HFF-Myc (cell line): Measurements from ENCODE around the gene LTB4R2.

Experiments
- DNase-seq: peaks from one replicate; pipeline ENCODE4 v3.0.0-alpha.2; 2011; ENCODE audit warnings: low read depth; ENCODE audit errors: extremely low read depth
- H3K4me3 ChIP-seq: replicated peaks from 2 replicates; pipeline ENCODE4 v1.5.1; 2011; ENCODE audit warnings: low read depth, mild to moderate bottlenecking, control low read depth, low read length
- CTCF ChIP-seq: IDR thresholded peaks from 2 replicates; pipeline ENCODE4 v1.5.1; 2012; ENCODE audit warnings: mild to moderate bottlenecking, low read depth, low read length, control low read depth; ENCODE audit errors: missing control alignments

The LTB4R2 gene

GRCh38 chr14:24339284-24340151, 29.6 kb downstream of the LTB4R2 start, which contains the start of gene RIPK3:
Gene RIPK3 (minus strand): TSS chr14:24339991. CDS start chr14:24339826, 165 bp downstream.
- H3K4me3 ChIP-seq, result 0 out of 2 replicates have a peak within 1 kb of the TSS, but pooled peaks have one; percentile 9
- DNase-seq, result no peak
- TF ChIP-seq CTCF, result no peak

- TF ChIP-seq CTCF, result no peak
- H3K4me3 ChIP-seq, result no peak overlapping the region
- DNase-seq, result no peak
Observed at GRCh38 chr14:24340606-24341005, 30.7 kb downstream of the LTB4R2 start.

GRCh38 chr14:24342889-24343288, 32.9 kb downstream of the LTB4R2 start:
- no peak overlapping the region for H3K4me3 ChIP-seq
- no peak for TF ChIP-seq CTCF
- DNase-seq, result no peak

- TF ChIP-seq CTCF, result no peak
- no peak overlapping the region for H3K4me3 ChIP-seq
- DNase-seq, result no peak
Observed at GRCh38 chr14:24343795-24344660, 34.1 kb downstream of the LTB4R2 start.

GRCh38 chr14:24347134-24347533, 37.2 kb downstream of the LTB4R2 start:
- no peak for TF ChIP-seq CTCF
- DNase-seq, result no peak

GRCh38 chr14:24348186-24348585, 38.2 kb downstream of the LTB4R2 start:
- no peak for DNase-seq
- H3K4me3 ChIP-seq, result no peak overlapping the region
- no peak for TF ChIP-seq CTCF

More at GRCh38 chr14:24347134-24347533, 37.2 kb downstream of the LTB4R2 start:
- H3K4me3 ChIP-seq, result no peak overlapping the region
